Keratinocyte (primary cell): ENCODE data around the gene MVB12B.

Source experiments
- EZH2 ChIP-seq: IDR thresholded peaks from one replicate; pipeline ENCODE4 v1.6.1; 2012; ENCODE audit warnings: inconsistent platforms, mild to moderate bottlenecking, low read length, moderate library complexity
- TF ChIP-seq, protein P1 (sequence below), 3 experiments: IDR thresholded peaks in 1 of 3; conservative IDR thresholded peaks in 1 of 3; optimal IDR thresholded peaks in 1 of 3; 2 replicates in 2 of 3; 3 replicates in 1 of 3; pipeline versions ENCODE3 to v1.5.1; 2011; ENCODE audit warnings: low read length in 3 of 3, mild to moderate bottlenecking in 3 of 3, moderate library complexity in 2 of 3, control low read depth in 1 of 3, inconsistent platforms in 1 of 3; ENCODE audit not compliant: insufficient read depth in 2 of 3; ENCODE audit errors: extremely low read depth in 1 of 3

DNA sequence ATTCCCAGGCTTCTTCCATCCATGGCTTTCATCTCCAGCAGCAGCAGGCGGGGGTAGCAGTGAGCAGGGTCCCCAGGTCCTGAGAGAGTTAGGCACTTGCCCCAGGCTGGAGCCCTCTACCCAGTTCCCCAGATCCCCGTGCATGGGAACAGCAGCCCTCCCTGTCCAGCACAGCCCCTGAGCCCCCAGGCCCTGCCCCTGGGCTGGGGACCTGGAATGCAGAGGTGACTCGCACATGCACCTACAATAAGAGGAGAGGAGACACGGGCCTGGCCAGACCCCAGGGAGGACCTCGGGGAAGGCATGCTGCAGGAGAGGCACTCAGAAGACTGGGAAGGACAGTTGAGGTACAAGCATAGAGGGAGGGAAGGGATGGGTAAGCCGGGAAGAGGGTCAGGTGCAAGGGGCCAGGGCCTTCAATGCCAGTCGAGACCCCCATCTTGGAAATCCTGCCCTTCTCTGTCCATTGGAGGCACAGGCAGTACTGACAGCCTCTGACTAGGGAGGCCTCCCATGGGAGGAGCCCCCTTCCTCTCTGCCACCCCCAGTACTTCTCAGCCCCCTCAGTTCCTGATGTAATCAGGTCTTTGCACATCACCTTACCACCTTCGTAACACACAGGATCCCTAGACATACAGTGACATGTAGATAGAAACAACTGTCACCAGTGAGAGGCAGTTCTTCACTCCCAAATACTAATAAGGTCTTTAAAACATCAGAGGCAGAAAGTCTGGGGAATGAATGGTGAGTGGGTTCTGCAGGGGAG, 151.8 kb downstream of the MVB12B start:
- TF ChIP-seq, protein P1, sequence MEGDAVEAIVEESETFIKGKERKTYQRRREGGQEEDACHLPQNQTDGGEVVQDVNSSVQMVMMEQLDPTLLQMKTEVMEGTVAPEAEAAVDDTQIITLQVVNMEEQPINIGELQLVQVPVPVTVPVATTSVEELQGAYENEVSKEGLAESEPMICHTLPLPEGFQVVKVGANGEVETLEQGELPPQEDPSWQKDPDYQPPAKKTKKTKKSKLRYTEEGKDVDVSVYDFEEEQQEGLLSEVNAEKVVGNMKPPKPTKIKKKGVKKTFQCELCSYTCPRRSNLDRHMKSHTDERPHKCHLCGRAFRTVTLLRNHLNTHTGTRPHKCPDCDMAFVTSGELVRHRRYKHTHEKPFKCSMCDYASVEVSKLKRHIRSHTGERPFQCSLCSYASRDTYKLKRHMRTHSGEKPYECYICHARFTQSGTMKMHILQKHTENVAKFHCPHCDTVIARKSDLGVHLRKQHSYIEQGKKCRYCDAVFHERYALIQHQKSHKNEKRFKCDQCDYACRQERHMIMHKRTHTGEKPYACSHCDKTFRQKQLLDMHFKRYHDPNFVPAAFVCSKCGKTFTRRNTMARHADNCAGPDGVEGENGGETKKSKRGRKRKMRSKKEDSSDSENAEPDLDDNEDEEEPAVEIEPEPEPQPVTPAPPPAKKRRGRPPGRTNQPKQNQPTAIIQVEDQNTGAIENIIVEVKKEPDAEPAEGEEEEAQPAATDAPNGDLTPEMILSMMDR (optimal IDR thresholded peaks at IDR 0.05 in 1 of 3, IDR thresholded peaks at IDR 0.05 in 1 of 3, conservative IDR thresholded peaks at IDR 0.05 in 1 of 3; ENCODE audit: extremely low read depth in 1 of 3, insufficient read depth in 2 of 3, low read length in 3 of 3): no peak
- TF ChIP-seq EZH2: no peak
